CD1c-positive myeloid dendritic cell (primary cell): ENCODE data around the gene SLC25A2.
"Not testable (repeated sequence)": the region's sequence is repeated elsewhere in the genome, so short reads cannot be mapped to it uniquely, and the experiment has no call there.

Experiments used
- DNase-seq: peaks from one replicate; pipeline ENCODE4 v3.0.0-alpha.2; 2016; ENCODE audit errors: extremely low spot score

SLC25A2 gene

GRCh38 chr5:141316963-141317362 is 13.1 kb upstream of the SLC25A2 start:
- DNase-seq = not testable (repeated sequence)

GRCh38 chr5:141313711-141314110 is 9.9 kb upstream of the SLC25A2 start:
- no peak for DNase-seq

- no peak for DNase-seq
These were observed 2.8 kb upstream of the SLC25A2 start for GRCh38 chr5:141306630-141307029.

GRCh38 chr5:141298376-141298775 is 5.5 kb downstream of the SLC25A2 start:
- DNase-seq = no peak

GRCh38 chr5:141272906-141273305 is 30.9 kb downstream of the SLC25A2 start:
- DNase-seq = no peak

GRCh38 chr5:141269195-141269594 is 34.7 kb downstream of the SLC25A2 start:
- DNase-seq = no peak

- no peak for DNase-seq
These were observed 42.7 kb downstream of the SLC25A2 start for GRCh38 chr5:141261238-141261546.

DNA sequence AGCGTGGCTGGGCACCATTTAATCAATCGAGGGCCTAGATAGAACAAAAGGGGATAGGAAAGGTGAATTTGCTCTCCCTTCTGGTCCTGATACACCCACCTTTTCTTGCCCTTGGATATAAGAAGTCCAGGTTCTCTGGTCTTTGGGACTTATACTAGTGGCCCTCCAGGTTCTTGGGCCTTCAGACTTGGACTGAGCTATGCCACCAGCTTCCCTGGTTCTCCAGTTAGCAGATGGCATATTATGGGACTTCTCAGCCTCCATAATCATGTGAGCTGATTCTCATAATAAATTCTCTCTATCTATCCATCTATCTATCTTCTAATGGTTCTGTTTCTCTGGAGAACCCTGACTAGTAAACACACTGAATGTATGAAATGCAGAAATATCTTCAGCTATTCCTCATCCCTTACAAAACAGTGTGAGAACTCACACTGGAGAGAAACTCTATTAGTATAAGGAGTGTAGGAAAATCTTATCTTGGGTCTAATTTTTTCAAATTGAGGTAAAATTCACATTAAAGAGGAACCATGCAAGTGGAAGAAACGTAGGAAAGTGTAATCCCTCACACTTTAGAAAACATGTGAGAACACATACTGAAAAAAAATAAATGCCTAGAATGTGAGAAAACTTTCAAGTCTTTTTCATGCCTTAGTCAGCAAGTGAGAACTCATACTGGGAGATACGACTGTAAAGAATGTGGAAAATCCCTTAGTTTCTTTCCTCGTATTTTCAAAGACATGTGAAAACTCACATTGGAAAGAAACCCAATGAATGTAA is 43.2 kb downstream of the SLC25A2 start:
- DNase-seq = no peak

DNA sequence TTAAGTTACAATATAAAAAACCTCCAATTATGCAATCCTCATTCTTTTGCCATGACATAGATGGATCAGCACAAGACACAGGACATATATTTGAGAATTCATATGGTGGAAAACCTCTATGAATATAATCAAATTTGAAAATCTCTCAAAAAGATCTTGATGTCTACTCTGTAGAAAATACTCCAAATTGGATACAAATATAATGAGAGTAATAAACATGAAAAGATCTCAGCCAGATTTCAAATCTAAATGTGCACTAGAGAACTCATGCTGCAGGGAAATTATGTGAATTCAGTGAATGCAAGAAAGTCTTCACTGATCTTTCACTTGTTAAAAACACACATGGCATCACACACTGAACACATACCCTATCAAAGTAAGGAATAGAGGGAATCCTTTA is 44.9 kb downstream of the SLC25A2 start:
- no peak for DNase-seq

- no peak for DNase-seq
These were observed 45.4 kb downstream of the SLC25A2 start for GRCh38 chr5:141258464-141258863.
